Measurements from ENCODE around the gene HMGN2. TPM values are rescaled to one million over a fixed set of nuclear protein-coding genes. Genes with fewer than 3 reads are reported as not detected.
"Not testable (repeated sequence)": the region's sequence is repeated elsewhere in the genome, so short reads cannot be mapped to it uniquely, and the experiment has no call there.

HMGN2 gene
- total RNA-seq, 1 donor from 2014 or later = 162 TPM

GRCh38 chr1:26474818-26475217, 2.6 kb downstream of the HMGN2 start:
- intact Hi-C loops (cut with DNase I) = no loop called here
- DNase-seq (ENCODE audit: low spot score) = no peak

GRCh38 chr1:26475989-26476388, 3.7 kb downstream of the HMGN2 start:
- intact Hi-C loops (cut with DNase I) = no loop called here
- DNase-seq (ENCODE audit: low spot score) = no peak

- intact Hi-C loops (cut with DNase I) = no loop called here
- DNase-seq (ENCODE audit: low spot score) = no peak
Measured at GRCh38 chr1:26476958-26477357, 4.7 kb downstream of the HMGN2 start.

- DNase-seq (ENCODE audit: low spot score) = peak; percentile 20
- intact Hi-C loops (cut with DNase I) = no loop called here
Measured at GRCh38 chr1:26477446-26478152, 5.4 kb downstream of the HMGN2 start.

- intact Hi-C loops (cut with DNase I) = no loop called here
- no peak for DNase-seq (ENCODE audit: low spot score)
Measured at GRCh38 chr1:26478159-26478558, 5.9 kb downstream of the HMGN2 start.

- DNase-seq (ENCODE audit: low spot score) = no peak
- intact Hi-C loops (cut with DNase I) = no loop called here
Measured at GRCh38 chr1:26478988-26479387, 6.7 kb downstream of the HMGN2 start.

- intact Hi-C loops (cut with DNase I) = no loop called here
- DNase-seq (ENCODE audit: low spot score) = no peak
Measured at GRCh38 chr1:26482921-26483320, 10.7 kb downstream of the HMGN2 start.

GRCh38 chr1:26483980-26484379, 11.7 kb downstream of the HMGN2 start:
- no peak for DNase-seq (ENCODE audit: low spot score)
- intact Hi-C loops (cut with DNase I) = no loop called here

- intact Hi-C loops (cut with DNase I) = no loop called here
- no peak for DNase-seq (ENCODE audit: low spot score)
Measured at GRCh38 chr1:26490155-26490554, 17.9 kb downstream of the HMGN2 start.

GRCh38 chr1:26493267-26493666, 21.0 kb downstream of the HMGN2 start:
- DNase-seq (ENCODE audit: low spot score) = no peak
- intact Hi-C loops (cut with DNase I) = no loop called here

GRCh38 chr1:26493938-26494337, 21.7 kb downstream of the HMGN2 start:
- no peak for DNase-seq (ENCODE audit: low spot score)
- intact Hi-C loops (cut with DNase I) = no loop called here

GRCh38 chr1:26496861-26497260, 24.6 kb downstream of the HMGN2 start:
- DNase-seq (ENCODE audit: low spot score) = no peak
- intact Hi-C loops (cut with DNase I) = no loop called here

- intact Hi-C loops (cut with DNase I) = no loop called here
- DNase-seq (ENCODE audit: low spot score) = no peak
Measured at GRCh38 chr1:26498894-26499293, 26.7 kb downstream of the HMGN2 start.

GRCh38 chr1:26500488-26501175, 28.4 kb downstream of the HMGN2 start:
- intact Hi-C loops (cut with DNase I) = loop anchor here (2.0 kb wide), 2 partner anchors 28 to 68 kb away; partner anchors contain the start of genes DHDDS and HMGN2
- DNase-seq (ENCODE audit: low spot score) = peak; percentile 97

- DNase-seq (ENCODE audit: low spot score); intact Hi-C loops (cut with DNase I): not testable (repeated sequence)
Measured at GRCh38 chr1:26510711-26511110, 38.5 kb downstream of the HMGN2 start.

GRCh38 chr1:26515836-26516235, 43.6 kb downstream of the HMGN2 start:
- DNase-seq (ENCODE audit: low spot score); intact Hi-C loops (cut with DNase I): not testable (repeated sequence)

GRCh38 chr1:26516987-26517765, 44.9 kb downstream of the HMGN2 start:
- intact Hi-C loops (cut with DNase I) = no loop called here
- DNase-seq (ENCODE audit: low spot score) = no peak

- intact Hi-C loops (cut with DNase I) = no loop called here
- no peak for DNase-seq (ENCODE audit: low spot score)
Measured at GRCh38 chr1:26517766-26518049, 45.5 kb downstream of the HMGN2 start.

- intact Hi-C loops (cut with DNase I) = no loop called here
- DNase-seq (ENCODE audit: low spot score) = no peak
Measured at GRCh38 chr1:26518355-26518754, 46.1 kb downstream of the HMGN2 start.

- no peak for DNase-seq (ENCODE audit: low spot score)
- intact Hi-C loops (cut with DNase I) = no loop called here
Measured at GRCh38 chr1:26520339-26520738, 48.1 kb downstream of the HMGN2 start.

- DNase-seq (ENCODE audit: low spot score) = no peak
- intact Hi-C loops (cut with DNase I) = no loop called here
Measured at GRCh38 chr1:26521669-26522030, 49.4 kb downstream of the HMGN2 start.

Data from cardiac septum (tissue), 1 donor.